Endometrium (tissue), 2 donors: ENCODE measurements around the gene SH2D4B.
"Not testable (repeated sequence)": the region's sequence is repeated elsewhere in the genome, so short reads cannot be mapped to it uniquely, and the experiment has no call there.

ENCODE experiments used
- FAIRE-seq: peaks from 2 replicates; lab custom pipeline; 2012; peaks lifted over from hg19 to GRCh38; lab: Jason Lieb, UNC
- donor health status: control.
- donor health status: control.

Gene SH2D4B

GRCh38 chr10:80526218-80526617, 11.5 kb upstream of the SH2D4B start:
- FAIRE-seq: no peak

- no peak for FAIRE-seq
Measured at GRCh38 chr10:80526742-80527141, 11.0 kb upstream of the SH2D4B start.

- no peak for FAIRE-seq
Measured at GRCh38 chr10:80528185-80528700, 9.5 kb upstream of the SH2D4B start.

- no peak for FAIRE-seq
Measured at GRCh38 chr10:80528901-80529300, 8.8 kb upstream of the SH2D4B start.

GRCh38 chr10:80529604-80530003, 8.1 kb upstream of the SH2D4B start:
- FAIRE-seq: no peak

- FAIRE-seq: no peak
Measured at GRCh38 chr10:80530251-80530650, 7.5 kb upstream of the SH2D4B start.

- FAIRE-seq: no peak
Measured at GRCh38 chr10:80530816-80531215, 6.9 kb upstream of the SH2D4B start.

GRCh38 chr10:80532571-80532970, 5.1 kb upstream of the SH2D4B start:
- no peak for FAIRE-seq

GRCh38 chr10:80534059-80534458, 3.6 kb upstream of the SH2D4B start:
- not testable (repeated sequence) for FAIRE-seq

- FAIRE-seq: not testable (repeated sequence)
Measured at GRCh38 chr10:80534646-80535045, 3.1 kb upstream of the SH2D4B start.

- FAIRE-seq: no peak
Measured at GRCh38 chr10:80535671-80536360, 1.9 kb upstream of the SH2D4B start.

- no peak for FAIRE-seq
Measured at GRCh38 chr10:80536361-80536835, 1.3 kb upstream of the SH2D4B start.

- FAIRE-seq: no peak
Measured at GRCh38 chr10:80537086-80537735, 491 bp upstream of the SH2D4B start.

GRCh38 chr10:80538481-80539185, 931 bp downstream of the SH2D4B start:
- FAIRE-seq: no peak

GRCh38 chr10:80539421-80540031, 1.8 kb downstream of the SH2D4B start:
- no peak for FAIRE-seq

- no peak for FAIRE-seq
Measured at GRCh38 chr10:80540136-80540535, 2.4 kb downstream of the SH2D4B start.

- FAIRE-seq: no peak
Measured at GRCh38 chr10:80540618-80540980, 2.9 kb downstream of the SH2D4B start.

- FAIRE-seq: no peak
Measured at GRCh38 chr10:80540981-80541750, 3.5 kb downstream of the SH2D4B start.

GRCh38 chr10:80542053-80542452, 4.4 kb downstream of the SH2D4B start:
- no peak for FAIRE-seq

- FAIRE-seq: no peak
Measured at GRCh38 chr10:80542652-80543318, 5.1 kb downstream of the SH2D4B start.

- FAIRE-seq: not testable (repeated sequence)
Measured at GRCh38 chr10:80543319-80543672, 5.6 kb downstream of the SH2D4B start.
